HG02970 (cell line): ENCODE measurements around the gene CCDC63.
"Not testable (repeated sequence)": the region's sequence is repeated elsewhere in the genome, so short reads cannot be mapped to it uniquely, and the experiment has no call there.

Experiments used
- ATAC-seq: cut with Tn5 transposase; IDR thresholded peaks from one replicate; pipeline ENCODE4 v1.9.1; 2021; ENCODE audit warnings: mild to moderate bottlenecking, moderate library complexity, moderate number of reproducible peaks; ENCODE audit not compliant: unreplicated experiment, low FRiP score

CCDC63 gene

DNA sequence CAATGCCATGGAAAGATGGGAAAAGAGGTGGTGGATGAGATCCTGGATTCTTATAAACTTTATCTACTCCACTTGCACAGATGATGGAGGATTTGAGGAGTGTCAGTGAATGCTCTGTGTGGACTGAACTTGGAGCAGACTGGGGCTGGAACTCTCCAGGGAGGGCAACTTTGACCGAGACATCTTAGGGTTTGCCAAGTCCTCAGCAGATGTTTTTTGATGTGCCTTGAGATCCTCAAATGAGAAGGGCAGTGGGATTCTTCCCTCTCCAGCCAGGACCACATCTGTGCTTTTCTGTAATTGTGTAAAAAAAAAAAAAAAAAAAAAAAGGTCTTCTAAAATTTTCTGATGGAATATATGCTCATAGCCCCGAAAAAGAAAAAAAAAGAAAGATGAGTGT, 96.6 kb downstream of the CCDC63 start:
- no peak for ATAC-seq

DNA sequence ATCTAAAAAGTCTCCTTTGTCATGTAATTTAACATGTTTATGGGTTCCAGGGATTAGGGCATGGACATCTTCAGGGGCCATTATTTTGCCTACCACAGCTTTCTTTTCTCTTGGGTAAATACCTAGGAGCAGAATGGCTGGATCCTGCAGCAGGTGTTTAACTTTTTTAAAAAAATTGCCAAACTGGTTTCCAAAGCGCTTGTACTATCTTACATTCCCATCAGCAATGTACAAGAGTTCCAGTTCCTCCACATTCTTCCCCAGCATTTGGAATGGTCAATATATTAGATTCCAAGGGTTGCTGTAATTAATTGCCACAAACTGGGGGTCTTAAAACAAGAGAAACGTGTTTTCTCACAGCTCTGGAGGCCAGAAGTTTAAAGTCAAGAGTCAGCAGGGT, 101.3 kb downstream of the CCDC63 start:
- ATAC-seq, result no peak

DNA sequence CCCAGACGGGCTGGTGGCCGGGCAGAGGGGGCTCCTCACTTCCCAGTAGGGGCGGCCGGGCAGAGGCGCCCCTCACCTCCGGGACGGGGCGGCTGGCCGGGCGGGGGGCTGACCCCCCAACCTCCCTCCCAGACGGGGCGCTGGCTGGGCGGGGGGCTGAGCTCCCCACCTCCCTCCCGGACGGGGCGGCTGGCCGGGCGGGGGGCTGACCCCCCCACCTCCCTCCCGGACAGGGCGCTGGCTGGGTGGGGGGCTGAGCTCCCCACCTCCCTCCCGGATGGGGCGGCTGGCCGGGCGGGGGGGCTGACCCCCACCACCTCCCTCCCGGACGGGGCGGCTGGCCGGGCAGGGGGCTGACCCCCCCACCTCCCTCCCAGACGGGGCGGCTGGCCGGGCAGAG, 103.7 kb downstream of the CCDC63 start:
- not testable (repeated sequence) for ATAC-seq

DNA sequence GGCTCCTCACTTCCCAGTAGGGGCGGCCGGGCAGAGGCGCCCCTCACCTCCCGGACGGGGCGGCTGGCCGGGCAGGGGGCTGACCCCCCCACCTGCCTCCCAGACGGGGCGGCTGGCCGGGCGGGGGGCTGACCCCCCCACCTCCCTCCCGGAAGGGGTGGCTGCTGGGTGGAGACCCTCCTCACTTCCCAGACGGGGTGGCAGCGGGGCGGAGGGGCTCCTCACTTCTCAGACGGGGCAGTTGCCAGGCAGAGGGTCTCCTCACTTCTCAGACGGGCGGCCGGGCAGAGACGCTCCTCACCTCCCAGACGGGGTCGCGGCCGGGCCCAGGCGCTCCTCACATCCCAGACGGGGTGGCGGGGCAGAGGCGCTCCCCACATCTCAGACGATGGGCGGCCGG, 104.1 kb downstream of the CCDC63 start:
- ATAC-seq, result not testable (repeated sequence)
